NB4 (cell line): Measurements from ENCODE around the gene ACER2.
A peak's percentile ranks its signal among the peaks of the same experiment; 100 is the strongest.

ENCODE experiments used
- DNase-seq: peaks from one replicate; pipeline ENCODE4 v3.0.0; 2010; ENCODE audit warnings: low read depth
- H3K4me3 ChIP-seq: one replicate; pipeline ENCODE4 v1.5.1; 2011; ENCODE audit warnings: mild to moderate bottlenecking, low read depth, low read length, moderate library complexity
- MYC ChIP-seq: IDR thresholded peaks from 2 replicates; pipeline ENCODE4 v1.6.1; 2011; ENCODE audit warnings: low read depth, low read length
- POLR2A ChIP-seq: IDR thresholded peaks from 2 replicates; pipeline ENCODE4 v1.6.1; 2011; ENCODE audit warnings: mild to moderate bottlenecking; ENCODE audit not compliant: insufficient read length; ENCODE audit errors: extremely low read depth
- TF ChIP-seq, protein P1 (sequence below): IDR thresholded peaks from one replicate; pipeline ENCODE4 v1.5.1; 2012; ENCODE audit warnings: low read depth, low read length
- TF ChIP-seq, protein P2 (sequence below): IDR thresholded peaks from 2 replicates; pipeline ENCODE4 v1.6.1; 2011; ENCODE audit warnings: low read depth, low read length

ACER2 gene

DNA sequence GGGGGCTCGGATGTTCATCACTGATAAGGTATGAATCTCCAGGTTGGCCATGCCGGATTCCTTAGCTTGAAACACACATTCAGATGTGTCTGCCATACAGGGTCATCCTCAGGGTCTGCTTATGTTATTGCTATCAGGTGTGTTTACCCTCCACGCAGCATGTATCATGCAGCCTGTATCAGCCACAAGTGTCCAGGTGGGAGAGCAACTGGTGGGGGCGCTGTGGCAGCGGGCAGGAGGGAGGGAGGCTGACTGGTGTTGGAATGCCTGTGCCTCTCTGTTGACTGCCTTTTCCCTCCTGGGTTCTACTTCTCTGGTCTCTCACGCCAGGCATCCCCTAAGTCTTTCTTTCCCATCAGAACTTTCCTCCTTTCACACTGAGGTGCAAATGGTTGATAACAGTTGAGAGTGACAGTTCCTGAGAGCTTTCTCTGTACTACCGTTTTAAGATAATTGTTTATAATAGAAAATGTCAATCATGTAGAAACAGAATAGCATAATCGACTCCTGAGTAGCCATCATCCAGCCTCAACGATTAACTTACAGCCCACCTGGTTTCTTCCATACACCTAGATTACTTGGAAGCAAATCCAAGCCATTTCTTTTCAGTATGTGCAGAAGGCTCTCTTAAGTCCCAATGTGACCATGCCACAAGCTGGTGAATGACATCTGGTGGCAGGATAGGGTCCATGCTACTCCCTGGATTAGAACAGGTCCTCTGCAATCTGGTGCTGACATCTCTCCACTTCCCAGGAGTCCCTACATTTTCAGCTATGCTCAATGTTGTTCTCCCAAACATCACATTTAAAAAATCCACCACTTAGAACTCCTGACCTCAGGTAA lies 86.6 kb downstream of the ACER2 start:
- TF ChIP-seq POLR2A: no peak
- TF ChIP-seq, protein P1, sequence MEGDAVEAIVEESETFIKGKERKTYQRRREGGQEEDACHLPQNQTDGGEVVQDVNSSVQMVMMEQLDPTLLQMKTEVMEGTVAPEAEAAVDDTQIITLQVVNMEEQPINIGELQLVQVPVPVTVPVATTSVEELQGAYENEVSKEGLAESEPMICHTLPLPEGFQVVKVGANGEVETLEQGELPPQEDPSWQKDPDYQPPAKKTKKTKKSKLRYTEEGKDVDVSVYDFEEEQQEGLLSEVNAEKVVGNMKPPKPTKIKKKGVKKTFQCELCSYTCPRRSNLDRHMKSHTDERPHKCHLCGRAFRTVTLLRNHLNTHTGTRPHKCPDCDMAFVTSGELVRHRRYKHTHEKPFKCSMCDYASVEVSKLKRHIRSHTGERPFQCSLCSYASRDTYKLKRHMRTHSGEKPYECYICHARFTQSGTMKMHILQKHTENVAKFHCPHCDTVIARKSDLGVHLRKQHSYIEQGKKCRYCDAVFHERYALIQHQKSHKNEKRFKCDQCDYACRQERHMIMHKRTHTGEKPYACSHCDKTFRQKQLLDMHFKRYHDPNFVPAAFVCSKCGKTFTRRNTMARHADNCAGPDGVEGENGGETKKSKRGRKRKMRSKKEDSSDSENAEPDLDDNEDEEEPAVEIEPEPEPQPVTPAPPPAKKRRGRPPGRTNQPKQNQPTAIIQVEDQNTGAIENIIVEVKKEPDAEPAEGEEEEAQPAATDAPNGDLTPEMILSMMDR: peak; percentile 28
- no peak overlapping the region for H3K4me3 ChIP-seq
- DNase-seq: no peak

- no peak for TF ChIP-seq POLR2A
- TF ChIP-seq, protein P1: no peak
- no peak for DNase-seq
- no peak overlapping the region for H3K4me3 ChIP-seq
Observed at GRCh38 chr9:19496321-19497050, 87.7 kb downstream of the ACER2 start.

- DNase-seq: no peak
- H3K4me3 ChIP-seq: no peak overlapping the region
- TF ChIP-seq POLR2A (no peak), MYC (no peak)
- TF ChIP-seq, protein P1: no peak
- TF ChIP-seq, protein P2, sequence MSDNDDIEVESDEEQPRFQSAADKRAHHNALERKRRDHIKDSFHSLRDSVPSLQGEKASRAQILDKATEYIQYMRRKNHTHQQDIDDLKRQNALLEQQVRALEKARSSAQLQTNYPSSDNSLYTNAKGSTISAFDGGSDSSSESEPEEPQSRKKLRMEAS: no peak
Observed at GRCh38 chr9:19497276-19497675, 88.5 kb downstream of the ACER2 start.

- no peak overlapping the region for H3K4me3 ChIP-seq
- no peak for TF ChIP-seq POLR2A
- no peak for TF ChIP-seq MYC
- TF ChIP-seq, protein P1: no peak
- no peak for DNase-seq
Observed at GRCh38 chr9:19498015-19498414, 89.2 kb downstream of the ACER2 start.
